Measurements from ENCODE around the gene AGK. TPM values are rescaled to one million over a fixed set of nuclear protein-coding genes. Genes with fewer than 3 reads are reported as not detected.

AGK gene
- total and polyA plus RNA-seq, 7 donors: 5.8 to 15.4 (median 9.0) TPM

GRCh38 chr7:141534757-141535737 lies 16.2 kb upstream of the AGK start:
- TF ChIP-seq CTCF (IDR thresholded peaks at IDR 0.05): no peak
- Histone ChIP-seq H3K9me3 (no peaks in the 10 kb centered on the region), H3K36me3 (ENCODE audit: insufficient read depth in 1 of 2, low read depth in 1 of 2) (no peaks in the 10 kb centered on the region), H3K4me1 (peaks cover 8% of the 10 kb centered on the region), H3K4me3 (no peak overlapping the region), H3K27ac (peak overlapping the region; percentile 1), H3K27me3 (ENCODE audit: insufficient read depth in 3 of 3, low read length in 2 of 3) (no peaks in the 10 kb centered on the region)
- WGBS, 3 donors: 27 to 65% (median 47%) methylated on average over 9 of the region's 9 CpGs
- intact Hi-C loops (cut with DNase I): loop anchor here (5.0 to 10.0 kb wide), 3 partner anchors 460 to 720 kb away; partner anchors contain the start of gene TMEM178B (in 2 of the 2)
- ATAC-seq: peak in 2 of 4 donors; percentile 59 to 84
- DNase-seq: no peak

GRCh38 chr7:141537906-141538305 lies 13.3 kb upstream of the AGK start:
- Histone ChIP-seq H3K27me3 (ENCODE audit: insufficient read depth in 3 of 3, low read length in 2 of 3) (peaks cover 0 to 3% (median 0%) of the 10 kb centered on the region in 3 donors), H3K4me1 (peaks cover 8% of the 10 kb centered on the region), H3K9me3 (no peaks in the 10 kb centered on the region), H3K27ac (no peak overlapping the region), H3K36me3 (ENCODE audit: insufficient read depth in 1 of 2, low read depth in 1 of 2) (no peaks in the 10 kb centered on the region), H3K4me3 (no peak overlapping the region)
- DNase-seq (no peak), ATAC-seq (no peak)
- no peak for TF ChIP-seq CTCF (IDR thresholded peaks at IDR 0.05)
- intact Hi-C loops (cut with DNase I): loop anchor here in 1 of 2 donors (10.0 kb wide), 2 partner anchors 463 to 723 kb away; partner anchors contain the start of gene TMEM178B

GRCh38 chr7:141541375-141541774 lies 9.8 kb upstream of the AGK start:
- ATAC-seq: no peak
- DNase-seq: no peak
- Histone ChIP-seq H3K9me3 (no peaks in the 10 kb centered on the region), H3K36me3 (ENCODE audit: insufficient read depth in 1 of 2, low read depth in 1 of 2) (no peaks in the 10 kb centered on the region), H3K27me3 (ENCODE audit: insufficient read depth in 3 of 3, low read length in 2 of 3) (peaks cover 0 to 3% (median 0%) of the 10 kb centered on the region in 3 donors), H3K27ac (no peak overlapping the region), H3K4me3 (no peak overlapping the region), H3K4me1 (no peaks in the 10 kb centered on the region)
- no peak for TF ChIP-seq CTCF (IDR thresholded peaks at IDR 0.05)
- intact Hi-C loops (cut with DNase I): no loop called here
- WGBS, 3 donors: 33 to 43% (median 33%) methylated on average over 2 of the region's 2 CpGs

GRCh38 chr7:141544831-141545230 lies 6.4 kb upstream of the AGK start:
- WGBS, 3 donors: 52 to 62% (median 58%) methylated on average over 1 of the region's 1 CpG
- Histone ChIP-seq H3K36me3 (ENCODE audit: insufficient read depth in 1 of 2, low read depth in 1 of 2) (no peaks in the 10 kb centered on the region), H3K4me1 (no peaks in the 10 kb centered on the region), H3K4me3 (no peak overlapping the region), H3K27ac (no peak overlapping the region), H3K27me3 (ENCODE audit: insufficient read depth in 3 of 3, low read length in 2 of 3) (peaks cover 0 to 3% (median 0%) of the 10 kb centered on the region in 3 donors), H3K9me3 (no peaks in the 10 kb centered on the region)
- TF ChIP-seq CTCF (IDR thresholded peaks at IDR 0.05): no peak
- ATAC-seq: no peak
- no peak for DNase-seq
- intact Hi-C loops (cut with DNase I): no loop called here

All from psoas muscle (tissue), 8 donors.